HL-60 (cell line): Measurements from ENCODE around the gene FSD2.

Experiments
- DNase-seq, 2 experiments: peaks; one replicate each; pipeline ENCODE4 v3.0.0-alpha.2; 2010 to 2020; ENCODE audit warnings: low read depth in 1 of 2, low spot score in 1 of 2
- H3K27ac ChIP-seq: fragments of 250-450 bp; sonication (Bioruptor Pico); replicated peaks from 2 replicates; pipeline ENCODE4 v1.5.1; 2020; ENCODE audit warnings: mild to moderate bottlenecking, moderate library complexity
- H3K27me3 ChIP-seq: fragments of 250-450 bp; sonication (Bioruptor Pico); 2 replicates; pipeline ENCODE4 v1.5.1; 2021; ENCODE audit warnings: mild to moderate bottlenecking, moderate library complexity; ENCODE audit not compliant: insufficient read depth, poor library complexity, severe bottlenecking
- H3K4me3 ChIP-seq: replicated peaks from 2 replicates; pipeline ENCODE4 v1.5.1; 2011; ENCODE audit warnings: mild to moderate bottlenecking, control low read depth, low read length; ENCODE audit not compliant: insufficient read depth
- GABPA ChIP-seq: IDR thresholded peaks from 2 replicates; pipeline ENCODE4 v1.6.1; 2012; ENCODE audit warnings: low read depth
- POLR2AphosphoS5 ChIP-seq: IDR thresholded peaks from 2 replicates; pipeline ENCODE4 v1.6.1; 2012; ENCODE audit warnings: low read depth
- SPI1 ChIP-seq: IDR thresholded peaks from 2 replicates; pipeline ENCODE4 v1.6.1; 2012; ENCODE audit warnings: low read depth, mild to moderate bottlenecking, borderline replicate concordance
- TF ChIP-seq, protein P1 (sequence below): IDR thresholded peaks from one replicate; pipeline ENCODE4 v1.5.1; 2011; ENCODE audit warnings: low read length, control low read depth, inconsistent platforms; ENCODE audit not compliant: insufficient read depth
- TF ChIP-seq, protein P2 (sequence below): IDR thresholded peaks from 2 replicates; pipeline ENCODE4 v1.6.1; 2012; ENCODE audit warnings: low read depth; ENCODE audit not compliant: insufficient replicate concordance

Gene FSD2

GRCh38 chr15:82851306-82851850 is 45.5 kb upstream of the FSD2 start:
- Histone ChIP-seq H3K4me3 (no peak overlapping the region), H3K27me3 (no peaks in the 10 kb centered on the region), H3K27ac (no peak overlapping the region)
- no peak for DNase-seq
- TF ChIP-seq, protein P1, sequence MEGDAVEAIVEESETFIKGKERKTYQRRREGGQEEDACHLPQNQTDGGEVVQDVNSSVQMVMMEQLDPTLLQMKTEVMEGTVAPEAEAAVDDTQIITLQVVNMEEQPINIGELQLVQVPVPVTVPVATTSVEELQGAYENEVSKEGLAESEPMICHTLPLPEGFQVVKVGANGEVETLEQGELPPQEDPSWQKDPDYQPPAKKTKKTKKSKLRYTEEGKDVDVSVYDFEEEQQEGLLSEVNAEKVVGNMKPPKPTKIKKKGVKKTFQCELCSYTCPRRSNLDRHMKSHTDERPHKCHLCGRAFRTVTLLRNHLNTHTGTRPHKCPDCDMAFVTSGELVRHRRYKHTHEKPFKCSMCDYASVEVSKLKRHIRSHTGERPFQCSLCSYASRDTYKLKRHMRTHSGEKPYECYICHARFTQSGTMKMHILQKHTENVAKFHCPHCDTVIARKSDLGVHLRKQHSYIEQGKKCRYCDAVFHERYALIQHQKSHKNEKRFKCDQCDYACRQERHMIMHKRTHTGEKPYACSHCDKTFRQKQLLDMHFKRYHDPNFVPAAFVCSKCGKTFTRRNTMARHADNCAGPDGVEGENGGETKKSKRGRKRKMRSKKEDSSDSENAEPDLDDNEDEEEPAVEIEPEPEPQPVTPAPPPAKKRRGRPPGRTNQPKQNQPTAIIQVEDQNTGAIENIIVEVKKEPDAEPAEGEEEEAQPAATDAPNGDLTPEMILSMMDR = no peak
- TF ChIP-seq, protein P2, sequence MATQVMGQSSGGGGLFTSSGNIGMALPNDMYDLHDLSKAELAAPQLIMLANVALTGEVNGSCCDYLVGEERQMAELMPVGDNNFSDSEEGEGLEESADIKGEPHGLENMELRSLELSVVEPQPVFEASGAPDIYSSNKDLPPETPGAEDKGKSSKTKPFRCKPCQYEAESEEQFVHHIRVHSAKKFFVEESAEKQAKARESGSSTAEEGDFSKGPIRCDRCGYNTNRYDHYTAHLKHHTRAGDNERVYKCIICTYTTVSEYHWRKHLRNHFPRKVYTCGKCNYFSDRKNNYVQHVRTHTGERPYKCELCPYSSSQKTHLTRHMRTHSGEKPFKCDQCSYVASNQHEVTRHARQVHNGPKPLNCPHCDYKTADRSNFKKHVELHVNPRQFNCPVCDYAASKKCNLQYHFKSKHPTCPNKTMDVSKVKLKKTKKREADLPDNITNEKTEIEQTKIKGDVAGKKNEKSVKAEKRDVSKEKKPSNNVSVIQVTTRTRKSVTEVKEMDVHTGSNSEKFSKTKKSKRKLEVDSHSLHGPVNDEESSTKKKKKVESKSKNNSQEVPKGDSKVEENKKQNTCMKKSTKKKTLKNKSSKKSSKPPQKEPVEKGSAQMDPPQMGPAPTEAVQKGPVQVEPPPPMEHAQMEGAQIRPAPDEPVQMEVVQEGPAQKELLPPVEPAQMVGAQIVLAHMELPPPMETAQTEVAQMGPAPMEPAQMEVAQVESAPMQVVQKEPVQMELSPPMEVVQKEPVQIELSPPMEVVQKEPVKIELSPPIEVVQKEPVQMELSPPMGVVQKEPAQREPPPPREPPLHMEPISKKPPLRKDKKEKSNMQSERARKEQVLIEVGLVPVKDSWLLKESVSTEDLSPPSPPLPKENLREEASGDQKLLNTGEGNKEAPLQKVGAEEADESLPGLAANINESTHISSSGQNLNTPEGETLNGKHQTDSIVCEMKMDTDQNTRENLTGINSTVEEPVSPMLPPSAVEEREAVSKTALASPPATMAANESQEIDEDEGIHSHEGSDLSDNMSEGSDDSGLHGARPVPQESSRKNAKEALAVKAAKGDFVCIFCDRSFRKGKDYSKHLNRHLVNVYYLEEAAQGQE = no peak
- TF ChIP-seq SPI1 (no peak), POLR2AphosphoS5 (no peak), GABPA (no peak)

DNA sequence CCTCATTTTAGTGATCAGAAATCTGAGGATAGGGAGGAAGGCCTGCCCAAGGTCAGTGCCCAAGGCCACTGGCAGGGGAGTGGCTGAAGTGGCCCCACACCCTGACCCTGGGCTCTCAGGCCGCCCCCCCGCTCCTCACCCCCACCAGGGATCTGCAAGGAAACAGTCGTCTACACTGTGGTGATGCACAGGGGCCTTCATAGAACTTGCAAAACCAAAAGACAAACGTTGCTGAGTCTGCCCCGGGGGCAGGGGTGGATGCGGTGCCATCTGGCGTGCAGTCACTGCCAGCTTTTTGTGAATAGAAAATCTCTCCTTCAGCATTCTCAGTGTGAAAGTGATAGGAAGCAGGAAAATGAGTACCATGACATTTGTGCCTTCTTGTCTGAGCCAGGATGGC is 44.9 kb upstream of the FSD2 start:
- TF ChIP-seq POLR2AphosphoS5 = no peak
- TF ChIP-seq, protein P2 = no peak
- TF ChIP-seq, protein P1 = no peak
- TF ChIP-seq GABPA = no peak
- no peak for TF ChIP-seq SPI1
- Histone ChIP-seq H3K4me3 (no peak overlapping the region), H3K27me3 (no peaks in the 10 kb centered on the region), H3K27ac (no peak overlapping the region)
- DNase-seq = no peak

GRCh38 chr15:82849556-82850512 is 44.0 kb upstream of the FSD2 start:
- no peak overlapping the region for H3K4me3 ChIP-seq
- no peak overlapping the region for H3K27ac ChIP-seq
- TF ChIP-seq, protein P2 = no peak
- TF ChIP-seq SPI1 (no peak), GABPA (peak; percentile 39; the same call in 1 of the 2 replicates)
- TF ChIP-seq, protein P1 = peak; percentile 88
- H3K27me3 ChIP-seq = no peaks in the 10 kb centered on the region
- DNase-seq = peak; percentile 66 to 85
